ENCODE results near the gene MCF2L.
"Not testable (repeated sequence)": the region's sequence is repeated elsewhere in the genome, so short reads cannot be mapped to it uniquely, and the experiment has no call there.

MCF2L gene

GRCh38 chr13:113020323-113021080 lies 51.5 kb downstream of the MCF2L start:
- no peak for DNase-seq

DNA sequence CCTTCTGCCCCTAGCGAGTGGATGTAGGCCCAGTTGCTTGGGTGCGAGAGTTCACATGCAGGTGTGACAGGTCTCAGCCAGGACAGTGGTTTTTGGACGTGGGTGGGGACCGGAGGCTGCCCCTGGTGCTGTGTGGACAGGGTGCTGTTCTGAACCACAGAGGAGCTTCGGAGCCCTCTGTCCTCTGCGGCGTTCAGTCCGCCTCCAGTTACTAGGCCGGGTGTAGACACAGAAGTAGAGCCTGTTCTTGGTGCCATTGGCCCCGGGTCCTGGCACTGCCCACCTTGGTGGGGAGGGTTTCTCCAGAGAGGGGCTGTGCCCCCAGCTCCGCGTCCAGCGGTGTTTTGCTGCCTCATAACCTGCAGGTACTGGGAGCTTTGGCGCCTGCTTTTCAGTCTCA lies 52.4 kb downstream of the MCF2L start:
- no peak for DNase-seq

DNA sequence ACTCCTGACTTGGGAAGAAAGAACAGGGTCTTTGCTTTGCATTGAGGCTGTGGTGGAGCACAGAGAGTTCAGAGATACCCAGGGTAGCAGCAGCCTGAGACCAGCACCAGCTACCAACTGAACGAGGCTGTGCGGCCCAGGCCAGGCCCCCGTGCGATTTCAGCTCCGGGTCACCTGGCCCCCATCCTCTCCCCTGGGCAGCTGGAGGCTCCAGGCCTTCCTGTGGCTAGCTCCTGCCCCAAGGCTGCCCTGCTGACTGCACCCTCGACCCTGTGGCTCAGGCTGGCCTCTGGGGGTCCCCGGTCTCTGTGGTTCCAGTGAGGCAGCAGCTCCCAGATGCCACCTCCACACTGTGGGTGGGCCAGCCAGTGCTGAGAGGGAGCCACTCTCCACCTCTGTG lies 52.8 kb downstream of the MCF2L start:
- DNase-seq = no peak

GRCh38 chr13:113022391-113022744 lies 53.4 kb downstream of the MCF2L start:
- DNase-seq = no peak

DNA sequence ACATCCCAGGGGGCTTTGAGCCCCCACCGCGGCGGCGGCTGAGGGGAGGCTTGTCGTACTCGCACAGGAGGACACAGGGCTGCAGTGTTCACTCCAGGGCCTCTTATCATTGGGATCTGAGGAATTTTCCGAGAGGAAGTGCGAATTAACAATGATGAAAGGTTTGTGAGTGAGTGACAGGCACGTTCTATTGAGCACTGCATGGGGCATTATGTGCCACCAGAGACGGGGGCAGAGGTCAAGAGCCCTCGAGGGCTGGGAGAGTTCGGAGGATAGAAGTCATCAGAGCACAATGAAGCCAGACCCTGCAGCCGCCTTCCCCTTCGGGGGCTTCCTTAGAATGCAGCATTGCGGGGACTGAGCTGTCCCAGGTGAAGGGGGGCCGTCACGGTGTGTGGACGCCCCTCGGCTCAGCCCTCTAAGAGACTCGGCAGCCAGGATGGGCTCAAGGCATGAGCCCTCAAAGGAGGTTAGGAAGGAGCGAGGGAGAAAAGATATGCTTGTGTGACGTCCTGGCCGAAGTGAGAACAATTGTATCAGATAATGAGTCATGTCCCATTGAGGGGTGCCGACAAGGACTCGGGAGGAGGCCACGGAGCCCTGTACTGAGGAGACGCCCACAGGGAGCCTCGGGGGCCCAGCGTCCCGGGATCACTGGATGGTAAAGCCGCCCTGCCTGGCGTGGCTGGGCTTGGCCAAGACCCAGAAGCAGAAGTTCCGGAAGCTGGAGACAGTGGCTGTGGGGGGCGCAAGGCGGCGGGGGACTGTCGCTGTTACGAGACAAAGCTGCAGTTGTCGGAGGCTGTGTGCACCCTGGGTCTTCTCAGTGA lies 53.9 kb downstream of the MCF2L start:
- DNase-seq = no peak

DNA sequence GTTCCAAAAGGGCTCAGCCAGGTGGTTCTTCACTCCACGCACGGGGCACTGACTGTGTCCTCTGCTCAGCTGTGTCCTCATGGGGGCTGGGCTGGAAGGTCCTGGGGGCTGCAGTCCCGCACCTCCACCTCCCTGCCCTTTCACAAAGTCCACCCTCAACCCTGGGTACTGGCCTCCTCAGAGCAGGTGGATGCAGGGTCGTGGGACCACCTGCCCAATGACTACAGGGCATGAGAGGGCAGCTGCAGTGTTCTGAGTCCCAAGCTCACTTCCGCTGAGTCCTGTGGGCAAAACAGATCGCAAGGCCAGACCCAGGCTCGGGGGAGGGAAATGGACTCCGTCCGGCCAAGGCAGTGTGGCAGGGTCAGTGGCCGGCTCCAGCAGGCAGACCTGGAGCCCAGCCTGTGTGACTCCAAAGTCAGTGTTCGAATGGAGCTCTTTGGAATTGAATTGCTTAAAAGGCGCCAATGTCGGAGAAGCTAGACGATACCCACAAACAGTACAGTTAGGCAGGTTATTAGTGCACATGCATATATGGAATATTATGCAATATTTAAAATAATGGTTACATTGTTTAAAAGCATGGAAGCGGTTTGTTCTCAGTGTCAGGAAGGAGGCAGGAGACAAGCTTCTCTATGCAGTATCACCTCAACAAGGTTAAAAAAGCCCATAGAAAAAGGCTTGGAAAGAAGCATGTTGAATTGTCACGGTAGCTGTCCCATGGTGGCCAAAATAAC lies 54.8 kb downstream of the MCF2L start:
- no peak for DNase-seq

- DNase-seq = no peak
These were observed 55.5 kb downstream of the MCF2L start for GRCh38 chr13:113024466-113024865.

GRCh38 chr13:113026391-113026910 lies 57.4 kb downstream of the MCF2L start:
- no peak for DNase-seq

DNA sequence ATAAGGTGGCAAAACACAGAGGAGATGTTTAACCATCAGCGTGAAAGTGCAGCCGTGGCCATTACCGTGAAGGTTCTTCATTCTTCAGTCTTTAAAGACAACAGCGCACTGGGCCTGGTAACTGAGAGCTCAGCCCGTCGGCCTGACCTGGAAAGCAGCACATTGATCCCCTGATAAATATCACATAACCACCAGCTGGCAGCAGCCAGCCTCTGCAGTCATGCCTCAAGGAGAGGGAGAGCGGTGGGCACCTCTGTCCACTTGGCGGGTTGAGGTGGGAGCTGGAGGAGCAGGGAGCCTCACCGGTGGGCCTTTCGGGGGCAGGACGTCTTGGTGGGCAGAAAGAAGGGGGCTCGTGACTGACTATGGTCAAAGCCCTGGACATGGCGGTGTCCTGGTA lies 58.1 kb downstream of the MCF2L start:
- DNase-seq = no peak

DNA sequence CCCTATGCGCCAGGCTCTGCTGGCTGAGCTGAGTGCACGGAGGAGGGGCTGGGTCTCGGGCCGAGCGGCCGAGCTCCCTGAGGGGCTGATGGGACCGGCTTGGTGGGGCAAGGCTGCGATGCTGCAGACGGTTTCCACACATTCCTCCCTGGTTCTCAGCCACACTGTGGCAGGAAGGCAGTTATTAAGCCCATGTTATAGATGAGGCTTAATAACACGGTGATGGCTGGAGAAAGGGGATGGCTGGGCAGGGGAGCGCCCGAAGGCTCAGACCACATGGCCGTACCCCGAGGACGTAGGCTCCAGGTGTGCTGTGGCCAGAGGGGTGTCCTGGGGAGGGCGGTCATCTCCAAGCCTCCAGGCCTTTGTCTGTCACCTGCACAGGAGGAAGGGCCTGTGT lies 58.6 kb downstream of the MCF2L start:
- DNase-seq = no peak

GRCh38 chr13:113028336-113029060 lies 59.5 kb downstream of the MCF2L start:
- DNase-seq = no peak

DNA sequence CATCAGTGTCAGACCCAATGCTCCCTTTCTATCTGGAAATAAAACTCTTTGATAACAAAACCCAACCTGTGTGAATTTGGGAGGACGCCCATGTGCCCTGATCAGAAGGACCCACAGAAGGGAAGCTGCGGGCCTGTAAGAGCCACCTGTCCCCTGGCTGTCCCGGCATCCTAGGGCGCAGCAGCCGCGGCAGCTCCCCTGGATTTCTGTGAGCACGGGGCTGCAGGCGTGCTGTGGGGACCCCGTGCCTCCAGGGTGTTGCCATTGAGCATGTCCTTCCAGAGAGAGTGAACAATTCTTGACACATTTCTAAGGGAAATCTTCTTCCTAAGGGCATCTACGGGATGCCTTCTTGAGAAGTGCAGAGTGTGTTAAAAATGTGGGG lies 60.0 kb downstream of the MCF2L start:
- DNase-seq = no peak

DNA sequence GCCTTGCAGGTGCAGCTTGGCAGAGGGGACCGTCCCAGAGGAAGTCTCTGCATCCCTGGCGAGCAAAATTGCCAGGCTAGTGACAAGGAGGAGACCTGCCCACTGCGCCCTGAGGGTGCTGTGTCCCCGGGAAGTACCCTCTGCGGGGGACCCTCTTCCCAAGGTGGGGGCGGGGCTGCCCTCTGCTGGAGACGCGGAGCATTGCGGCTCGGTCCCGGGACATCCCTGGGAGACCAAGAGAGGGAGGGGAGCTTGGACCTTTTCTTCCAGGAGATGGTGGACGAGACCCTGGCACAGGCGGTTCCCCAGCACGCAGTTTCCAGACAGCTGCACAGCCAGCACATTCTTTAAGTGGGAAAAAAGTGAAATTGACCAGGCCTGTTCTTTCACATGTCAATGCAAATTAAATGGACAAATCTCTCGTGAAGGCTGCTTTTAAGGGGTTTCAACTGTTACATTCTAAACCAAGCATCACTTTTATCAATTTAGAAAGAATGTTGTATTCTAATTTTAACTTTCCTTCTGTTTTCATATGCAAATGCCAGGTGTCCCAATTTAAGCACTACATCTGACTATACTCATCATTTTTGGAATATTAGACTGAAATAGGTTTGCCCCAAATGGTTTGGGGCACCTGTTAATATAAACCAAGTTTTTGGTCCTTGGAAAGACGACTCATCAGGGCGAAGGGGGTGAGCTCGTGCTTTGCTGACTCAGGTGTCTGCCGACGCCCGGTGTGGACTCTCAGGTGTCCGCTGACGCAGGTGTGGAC lies 60.7 kb downstream of the MCF2L start:
- peak; percentile 49 for DNase-seq

DNA sequence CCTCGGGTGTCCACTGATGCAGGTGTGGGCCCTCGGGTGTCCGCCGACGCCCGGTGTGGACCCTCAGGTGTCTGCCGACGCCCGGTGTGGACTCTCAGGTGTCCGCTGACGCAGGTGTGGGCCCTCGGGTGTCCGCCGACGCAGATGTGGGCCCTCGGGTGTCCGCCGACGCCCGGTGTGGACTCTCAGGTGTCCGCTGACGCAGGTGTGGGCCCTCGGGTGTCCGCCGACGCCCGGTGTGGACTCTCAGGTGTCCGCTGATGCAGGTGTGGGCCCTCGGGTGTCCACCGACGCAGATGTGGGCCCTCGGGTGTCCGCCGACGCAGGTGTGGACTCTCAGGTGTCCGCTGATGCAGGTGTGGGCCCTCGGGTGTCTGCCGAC lies 61.2 kb downstream of the MCF2L start:
- not testable (repeated sequence) for DNase-seq

DNA sequence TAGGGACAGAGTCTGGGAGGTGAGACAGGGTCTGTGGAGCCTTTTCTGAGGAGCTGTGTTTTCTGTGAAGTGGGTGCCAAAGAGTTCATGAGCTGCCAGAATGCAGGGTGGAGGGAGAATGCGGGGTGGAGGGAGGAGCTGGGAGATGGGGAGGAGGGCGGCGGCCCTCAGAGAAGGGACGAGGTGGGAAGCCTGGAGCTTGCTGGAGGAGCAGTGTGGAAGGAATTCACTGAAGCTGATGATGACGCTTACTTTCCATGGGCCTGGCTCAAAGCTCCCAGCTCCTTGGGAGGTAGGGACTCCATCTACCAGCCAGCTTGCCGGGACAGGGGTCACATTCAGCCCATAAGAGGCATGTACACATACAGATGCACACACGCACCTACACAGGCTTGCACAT lies 62.5 kb downstream of the MCF2L start:
- DNase-seq = no peak

GRCh38 chr13:113032291-113032690 lies 63.3 kb downstream of the MCF2L start:
- no peak for DNase-seq

- DNase-seq = no peak
These were observed 64.2 kb downstream of the MCF2L start for GRCh38 chr13:113033054-113033850.

- DNase-seq = no peak
These were observed 65.6 kb downstream of the MCF2L start for GRCh38 chr13:113034451-113035212.

DNA sequence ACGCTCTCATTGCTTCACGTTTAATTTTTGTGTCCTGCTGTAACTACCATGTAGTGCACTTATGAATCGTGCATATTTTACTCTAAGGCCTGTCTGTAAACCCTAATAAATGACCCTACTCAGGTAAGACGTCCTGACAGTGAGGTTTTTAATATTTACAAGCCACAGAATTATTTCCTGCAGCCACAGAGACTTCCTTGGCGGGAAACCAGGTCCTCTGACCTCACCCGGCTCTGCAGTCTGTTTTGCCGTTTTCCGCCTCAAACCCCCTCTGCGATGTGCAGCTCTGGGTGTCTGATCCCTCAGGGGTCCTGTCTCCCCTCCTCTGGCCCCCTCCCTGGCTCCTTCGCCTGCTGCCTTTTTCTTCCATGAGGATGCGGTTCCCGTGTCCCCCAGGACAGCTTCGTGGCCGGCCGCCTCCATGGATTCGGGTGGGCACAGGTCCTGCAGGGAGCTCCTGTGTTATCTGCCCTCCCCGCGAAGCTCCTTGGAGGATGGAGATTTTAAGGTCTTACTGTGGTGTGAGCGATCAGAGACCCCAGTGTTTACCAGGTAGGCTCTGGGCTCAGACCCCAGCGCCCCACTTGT lies 66.3 kb downstream of the MCF2L start:
- no peak for DNase-seq

DNA sequence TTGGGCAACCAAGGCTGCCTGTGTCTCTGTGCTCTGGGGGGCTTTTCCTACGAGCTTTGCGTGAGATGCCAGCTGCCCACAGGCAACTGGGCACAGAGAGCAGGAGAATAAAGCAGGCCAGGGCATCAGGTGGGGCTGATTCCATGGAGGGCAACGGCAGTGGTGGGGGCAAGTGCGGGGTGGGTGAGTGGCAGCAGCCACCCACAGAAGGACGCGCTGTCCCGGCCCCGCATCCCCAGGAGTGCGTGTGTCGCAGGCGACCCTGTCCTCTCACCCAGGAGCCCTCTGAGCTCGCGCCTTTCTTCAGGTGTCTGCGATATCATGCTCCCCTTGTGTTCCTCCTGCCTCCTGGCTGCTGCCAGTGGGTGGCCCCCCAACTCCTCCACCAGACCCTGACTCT lies 67.4 kb downstream of the MCF2L start:
- no peak for DNase-seq
